Liver (tissue), 9 donors: ENCODE data around the gene ACTR3C. TPM values are rescaled to one million over a fixed set of nuclear protein-coding genes. Genes with fewer than 3 reads are reported as not detected.

Experiments
- DNase-seq: peaks from one replicate; pipeline ENCODE4 v3.0.0-alpha.2; 2017; ENCODE audit warnings: low spot score
- H3K27ac ChIP-seq, 2 donors: one replicate each; pipeline ENCODE4 v1.7.0; 2013; ENCODE audit warnings: inconsistent platforms in 2 of 2, low read length in 2 of 2, control low read depth in 1 of 2, low read depth in 1 of 2, mild to moderate bottlenecking in 1 of 2
- H3K27me3 ChIP-seq, 4 donors: one replicate each; pipeline versions ENCODE4 v1.6.1 to v1.7.0; 2013; ENCODE audit warnings: low read length in 3 of 4, inconsistent platforms in 1 of 4, mild to moderate bottlenecking in 1 of 4, moderate library complexity in 1 of 4; ENCODE audit not compliant: control insufficient read depth in 4 of 4, insufficient read depth in 4 of 4
- H3K36me3 ChIP-seq, 4 donors: one replicate each; pipeline versions ENCODE4 v1.6.1 to v1.7.0; 2013; ENCODE audit warnings: low read length in 3 of 4, mild to moderate bottlenecking in 3 of 4, low read depth in 1 of 4, moderate library complexity in 1 of 4; ENCODE audit not compliant: control insufficient read depth in 4 of 4, insufficient read depth in 3 of 4
- H3K4me1 ChIP-seq, 4 donors: one replicate each; pipeline versions ENCODE4 v1.6.1 to v1.7.0; 2013; ENCODE audit warnings: low read length in 3 of 4, mild to moderate bottlenecking in 3 of 4, moderate library complexity in 1 of 4; ENCODE audit not compliant: control insufficient read depth in 4 of 4, insufficient read depth in 4 of 4
- H3K4me3 ChIP-seq, 3 donors: one replicate each; pipeline versions ENCODE4 v1.6.1 to v1.7.0; 2013; ENCODE audit warnings: low read length in 3 of 3, control low read depth in 1 of 3, low read depth in 1 of 3, mild to moderate bottlenecking in 1 of 3
- H3K9ac ChIP-seq, 2 donors: one replicate each; pipeline ENCODE4 v1.7.0; 2013; ENCODE audit warnings: low read length in 2 of 2, mild to moderate bottlenecking in 2 of 2, moderate library complexity in 2 of 2, control low read depth in 1 of 2, low read depth in 1 of 2
- H3K9me3 ChIP-seq, 4 donors: one replicate each; pipeline versions ENCODE4 v1.6.1 to v1.7.0; 2013; ENCODE audit warnings: low read length in 3 of 4; ENCODE audit not compliant: control insufficient read depth in 4 of 4
- ATF3 ChIP-seq: IDR thresholded peaks from 2 replicates; pipeline ENCODE4 v1.6.1; 2016; ENCODE audit warnings: antibody characterized with exemption
- CTCF ChIP-seq: fragments of 150-350 bp; IDR thresholded peaks from 2 replicates; pipeline ENCODE4 v1.5.1; 2017; ENCODE audit warnings: improper control_type of control experiment, low read depth, low read length; ENCODE audit not compliant: missing input control
- GABPA ChIP-seq, 2 donors: IDR thresholded peaks in 1 of 2; conservative IDR thresholded peaks in 1 of 2; 2 replicates each; pipeline ENCODE4 v1.6.1; 2016; ENCODE audit warnings: antibody characterized with exemption in 2 of 2, mild to moderate bottlenecking in 1 of 2, moderate library complexity in 1 of 2
- HNF4G ChIP-seq: IDR thresholded peaks from 2 replicates; pipeline ENCODE4 v1.6.1; 2016; ENCODE audit warnings: antibody characterized with exemption
- MAX ChIP-seq: IDR thresholded peaks from 2 replicates; pipeline ENCODE4 v1.6.1; 2016; ENCODE audit warnings: antibody characterized with exemption
- REST ChIP-seq: IDR thresholded peaks from 2 replicates; pipeline ENCODE4 v1.6.1; 2016; ENCODE audit warnings: antibody characterized with exemption, mild to moderate bottlenecking
- RXRA ChIP-seq, 2 donors: IDR thresholded peaks; 2 replicates each; pipeline ENCODE4 v1.6.1; 2017 to 2018; ENCODE audit warnings: antibody characterized with exemption in 2 of 2, mild to moderate bottlenecking in 1 of 2
- SP1 ChIP-seq: IDR thresholded peaks from 2 replicates; pipeline ENCODE4 v1.6.1; 2018; ENCODE audit warnings: antibody characterized with exemption, mild to moderate bottlenecking
- ZBTB33 ChIP-seq: IDR thresholded peaks from 2 replicates; pipeline ENCODE4 v1.6.1; 2016; ENCODE audit warnings: antibody characterized with exemption
- WGBS: extraction: QIAGEN DNeasy Blood & Tissue Kit; methylation state at CpG from one replicate; pipeline ENCODE4 v1.1.7; 2013; 5-methylcytosine and 5-hydroxymethylcytosine counted together
- polyA plus RNA-seq, 2 donors: library from polyadenylated mRNA; stranded (reverse) in 1 of 2; unstranded in 1 of 2; fragments of 200-250 nt in 1 of 2; fragments of >200 nt in 1 of 2; fragmentation: Nextera tagmentation in 1 of 2; extraction: Ambion mirVana in 1 of 2; gene quantifications; one replicate each; pipeline versions ENCODE4 v1.2.1 to v1.2.3, GENCODE V29; 2013 to 2015
- total RNA-seq, 2 donors: library from RNA; depleted of rRNA; stranded (reverse); fragments of >200 nt; gene quantifications; one replicate each; pipeline ENCODE4 v1.2.3, GENCODE V29; 2014
- donor health status: healthy.
- donor health status: healthy.
- donor health status: healthy.
- donor health status: healthy.
- donor health status: healthy.

ACTR3C gene
- total and polyA plus RNA-seq, 4 donors = 3.0 to 61.7 (median 28.3) TPM

- no peak for TF ChIP-seq CTCF
- TF ChIP-seq GABPA (IDR thresholded peaks at IDR 0.05 in 1 of 2, conservative IDR thresholded peaks at IDR 0.05 in 1 of 2) = no peak
- TF ChIP-seq SP1 = peak; percentile 60
- no peak for TF ChIP-seq ATF3
- peak; percentile 54 for TF ChIP-seq HNF4G
- TF ChIP-seq RXRA (IDR thresholded peaks at IDR 0.05) = peak in 1 of 2 donors; percentile 72
These were observed 19.9 kb upstream of the ACTR3C start (continued) for GRCh38 chr7:150343225-150343624.

- peak overlapping the region; percentile 32 to 47 for H3K27ac ChIP-seq
- no peaks in the 10 kb centered on the region for H3K9me3 ChIP-seq
- no peaks in the 10 kb centered on the region for H3K36me3 ChIP-seq
- TF ChIP-seq MAX = no peak
- no peak for TF ChIP-seq RXRA (IDR thresholded peaks at IDR 0.05)
- no peak for TF ChIP-seq ZBTB33
- TF ChIP-seq ATF3 = no peak
- TF ChIP-seq REST = no peak
- H3K4me3 ChIP-seq = no peak overlapping the region
- peaks cover 19 to 55% (median 51%) of the 10 kb centered on the region in 4 donors for H3K4me1 ChIP-seq
- no peaks in the 10 kb centered on the region for H3K27me3 ChIP-seq
- no peak for DNase-seq
- peak overlapping the region in 1 of 2 donors; percentile 13 for H3K9ac ChIP-seq
- 85% methylated on average over 9 of the region's 9 CpGs for WGBS
These were observed 18.7 kb upstream of the ACTR3C start for GRCh38 chr7:150342121-150342408.
